ENCODE measurements around the gene GAS6. TPM values are rescaled to one million over a fixed set of nuclear protein-coding genes. Genes with fewer than 3 reads are reported as not detected.

GAS6 gene
- total RNA-seq, 1 experiment from 2014 or later = 20.9 TPM

- H4K20me1 ChIP-seq (ENCODE audit: low read length) = no peaks in the 10 kb centered on the region
- TF ChIP-seq CTCF (conservative IDR thresholded peaks at IDR 0.05; ENCODE audit: low read depth, low read length) (no peak), EZH2 (IDR thresholded peaks at IDR 0.05; ENCODE audit: low read length, unreplicated experiment) (no peak), EZH2phosphoT487 (IDR thresholded peaks at IDR 0.05; ENCODE audit: borderline replicate concordance, low read length) (no peak)
Observed at GRCh38 chr13:113784645-113785024, 79.2 kb downstream of the GAS6 start.

GRCh38 chr13:113783966-113784644 lies 79.8 kb downstream of the GAS6 start:
- DNase-seq (no peak), ATAC-seq (no peak)
- Histone ChIP-seq H3K9me2 (replicated peaks; ENCODE audit: low read length) (no peaks in the 10 kb centered on the region), H3F3A (ENCODE audit: low read length, unreplicated experiment) (no peaks in the 10 kb centered on the region), H3K27ac (ENCODE audit: low read length) (peak overlapping the region; percentile 99), H3K4me2 (ENCODE audit: low read length) (peak overlapping the region; percentile 74), H4K20me1 (ENCODE audit: low read length) (no peaks in the 10 kb centered on the region), H3K9me3 (ENCODE audit: low read length) (no peaks in the 10 kb centered on the region), H3K9ac (ENCODE audit: low read length) (peak overlapping the region; percentile 80), H3K27me3 (ENCODE audit: low read length) (no peaks in the 10 kb centered on the region), H3K36me3 (ENCODE audit: low read depth, low read length) (peaks cover 8% of the 10 kb centered on the region), H2AFZ (ENCODE audit: low read length) (no peak overlapping the region), H3K4me1 (ENCODE audit: insufficient read depth, low read length) (peaks cover 35% of the 10 kb centered on the region), H3K79me2 (ENCODE audit: low read length) (no peaks in the 10 kb centered on the region; the same call in 1 of the 2 replicates), H3K4me3 (ENCODE audit: low read length) (no peak overlapping the region; the same call in 1 of the 2 replicates)
- TF ChIP-seq EZH2 (IDR thresholded peaks at IDR 0.05; ENCODE audit: low read length, unreplicated experiment) (no peak), CTCF (conservative IDR thresholded peaks at IDR 0.05; ENCODE audit: low read depth, low read length) (no peak), EZH2phosphoT487 (IDR thresholded peaks at IDR 0.05; ENCODE audit: borderline replicate concordance, low read length) (no peak)
- intact Hi-C loops (cut with micrococcal nuclease) = loop anchor here (2.0 to 5.0 kb wide), 2 partner anchors 25 to 33 kb away; partner anchors contain the start of gene TMEM255B
- ChIA-PET POLR2A (ENCODE audit: unreplicated experiment) (interaction anchor here (0.6 kb wide), 1 partner anchor 18 kb away, joined by 3 read pairs; no protein-coding TSS in a partner anchor), CTCF (no interaction called here)
- no TSS peak for BruUV-seq (replicated peaks)

More at GRCh38 chr13:113784645-113785024, 79.2 kb downstream of the GAS6 start:
- peak overlapping the region; percentile 99 for H3K27ac ChIP-seq (ENCODE audit: low read length)
- DNase-seq = no peak
- peak overlapping the region; percentile 80 for H3K9ac ChIP-seq (ENCODE audit: low read length)
- BruUV-seq (replicated peaks) = TSS peak; percentile 99
- H2AFZ ChIP-seq (ENCODE audit: low read length) = no peak overlapping the region
- H3K9me2 ChIP-seq (replicated peaks; ENCODE audit: low read length) = no peaks in the 10 kb centered on the region
- H3K9me3 ChIP-seq (ENCODE audit: low read length) = no peaks in the 10 kb centered on the region
- no peaks in the 10 kb centered on the region for H3K27me3 ChIP-seq (ENCODE audit: low read length)
- intact Hi-C loops (cut with micrococcal nuclease) = loop anchor here (1.0 to 5.0 kb wide), 3 partner anchors 10 to 33 kb away; partner anchors contain the start of gene TMEM255B
- peak; percentile 39 for ATAC-seq
- ChIA-PET CTCF (interaction anchor here (0.5 kb wide), 1 partner anchor 296 kb away, joined by 5 read pairs; no protein-coding TSS in a partner anchor), POLR2A (ENCODE audit: unreplicated experiment) (interaction anchor here (0.6 to 0.7 kb wide), 2 partner anchors 10 to 17 kb away, joined by 3 to 6 read pairs; no protein-coding TSS in a partner anchor)
- H3K4me3 ChIP-seq (ENCODE audit: low read length) = no peak overlapping the region; the same call in 1 of the 2 replicates
- peaks cover 35% of the 10 kb centered on the region for H3K4me1 ChIP-seq (ENCODE audit: insufficient read depth, low read length)
- no peaks in the 10 kb centered on the region for H3F3A ChIP-seq (ENCODE audit: low read length, unreplicated experiment)
- no peaks in the 10 kb centered on the region; the same call in 1 of the 2 replicates for H3K79me2 ChIP-seq (ENCODE audit: low read length)
- peaks cover 8% of the 10 kb centered on the region for H3K36me3 ChIP-seq (ENCODE audit: low read depth, low read length)
- H3K4me2 ChIP-seq (ENCODE audit: low read length) = peak overlapping the region; percentile 74
